Naive thymus-derived CD4-positive, alpha-beta T cell (primary cell): ENCODE measurements around the gene CYP2J2. TPM values are rescaled to one million over a fixed set of nuclear protein-coding genes. Genes with fewer than 3 reads are reported as not detected.
A peak's percentile ranks its signal among the peaks of the same experiment; 100 is the strongest.

Experiments
- ATAC-seq: fragments of 150-1000 bp; cut with Tn5 transposase; 2 replicates; pipeline ENCODE4 v1.10.0; 2021; ENCODE audit warnings: mild to moderate bottlenecking, moderate library complexity
- CTCF ChIA-PET: fragments of 350-600 bp; sonication (Branson Sonifier 250); formaldehyde crosslinking; loops from one replicate; lab custom pipeline; 2021; ENCODE audit warnings: antibody characterized with exemption; lab: Charles Lee
- POLR2A ChIA-PET: fragments of 350-600 bp; sonication (Branson Sonifier 250); formaldehyde crosslinking; loops from one replicate; lab custom pipeline; 2021; ENCODE audit warnings: antibody characterized with exemption, inconsistent platforms; lab: Charles Lee
- DNase-seq, 9 donors: peaks; one replicate each; pipeline versions ENCODE4 v3.0.0 to v3.0.0-alpha.2; 2020 to 2022; ENCODE audit warnings: mixed read lengths in 1 of 9
- H3K27ac ChIP-seq: one replicate; pipeline ENCODE4 v1.7.0; 2013; ENCODE audit warnings: mild to moderate bottlenecking, low read depth, low read length, moderate library complexity
- H3K27me3 ChIP-seq, 2 donors: one replicate each; pipeline ENCODE4 v1.7.0; 2013; ENCODE audit warnings: low read length in 2 of 2, mild to moderate bottlenecking in 2 of 2, moderate library complexity in 2 of 2; ENCODE audit not compliant: control insufficient read depth in 2 of 2, insufficient read depth in 2 of 2
- H3K36me3 ChIP-seq, 3 experiments: 1 replicate in 2 of 3; 2 replicates in 1 of 3; pipeline ENCODE4 v1.7.0; 2013; ENCODE audit warnings: low read length in 3 of 3, mild to moderate bottlenecking in 3 of 3, moderate library complexity in 1 of 3; ENCODE audit not compliant: insufficient read depth in 3 of 3, control insufficient read depth in 2 of 3
- H3K4me1 ChIP-seq, 2 donors: one replicate each; pipeline ENCODE4 v1.7.0; 2013; ENCODE audit warnings: low read length in 2 of 2, mild to moderate bottlenecking in 2 of 2, moderate library complexity in 1 of 2; ENCODE audit not compliant: control insufficient read depth in 2 of 2, insufficient read depth in 2 of 2
- H3K4me3 ChIP-seq: 2 replicates; pipeline ENCODE4 v1.7.0; 2013; ENCODE audit warnings: mild to moderate bottlenecking, low read length
- H3K9me3 ChIP-seq, 3 experiments: 1 replicate in 2 of 3; 2 replicates in 1 of 3; pipeline ENCODE4 v1.7.0; 2013; ENCODE audit warnings: low read length in 3 of 3; ENCODE audit not compliant: control insufficient read depth in 2 of 3
- H3K27ac Mint-ChIP-seq, 9 donors: one replicate each; pipeline ENCODE4 v1.8.0; 2020 to 2022; ENCODE audit warnings: mixed read lengths in 9 of 9, mild to moderate bottlenecking in 8 of 9, moderate library complexity in 5 of 9, inconsistent platforms in 2 of 9
- H3K27me3 Mint-ChIP-seq, 5 donors: one replicate each; pipeline ENCODE4 v1.8.0; 2021 to 2022; ENCODE audit warnings: mixed read lengths in 5 of 5, mild to moderate bottlenecking in 1 of 5
- H3K36me3 Mint-ChIP-seq, 5 donors: one replicate each; pipeline ENCODE4 v1.8.0; 2020 to 2022; ENCODE audit warnings: mixed read lengths in 5 of 5, mild to moderate bottlenecking in 3 of 5, inconsistent platforms in 1 of 5
- H3K4me1 Mint-ChIP-seq, 7 donors: one replicate each; pipeline ENCODE4 v1.8.0; 2020 to 2022; ENCODE audit warnings: mixed read lengths in 7 of 7, mild to moderate bottlenecking in 3 of 7, inconsistent platforms in 1 of 7
- H3K4me3 Mint-ChIP-seq, 10 donors: one replicate each; pipeline ENCODE4 v1.8.0; 2020 to 2022; ENCODE audit warnings: mild to moderate bottlenecking in 10 of 10, mixed read lengths in 10 of 10, moderate library complexity in 6 of 10, inconsistent platforms in 2 of 10
- H3K9me3 Mint-ChIP-seq, 11 donors: one replicate each; pipeline ENCODE4 v1.8.0; 2020 to 2022; ENCODE audit warnings: mixed read lengths in 11 of 11, mild to moderate bottlenecking in 4 of 11, inconsistent platforms in 1 of 11, moderate library complexity in 1 of 11
- intact Hi-C, 2 donors: fragments of 100-400 bp; cut with micrococcal nuclease; formaldehyde crosslinking; loops; one replicate each; pipeline ENCODE4 v1.15.1; 2023
- polyA plus RNA-seq, 2 donors: library from polyadenylated mRNA; unstranded; fragments of 300-500 nt; fragmentation: Illumina TruSeq; gene quantifications; one replicate each; pipeline ENCODE4 v1.2.3, GENCODE V29; 2021
- total RNA-seq, 6 experiments: library from RNA in 5 of 6; stranded (reverse) in 5 of 6; gene quantifications; 1 replicate in 5 of 6; 2 replicates in 1 of 6; pipeline ENCODE4 v1.2.3 and lab custom pipeline; 2021 to 2026

The CYP2J2 gene
- total and polyA plus RNA-seq, 7 experiments from 2014 or later: 0.93 to 4.0 (median 1.1) TPM

DNA sequence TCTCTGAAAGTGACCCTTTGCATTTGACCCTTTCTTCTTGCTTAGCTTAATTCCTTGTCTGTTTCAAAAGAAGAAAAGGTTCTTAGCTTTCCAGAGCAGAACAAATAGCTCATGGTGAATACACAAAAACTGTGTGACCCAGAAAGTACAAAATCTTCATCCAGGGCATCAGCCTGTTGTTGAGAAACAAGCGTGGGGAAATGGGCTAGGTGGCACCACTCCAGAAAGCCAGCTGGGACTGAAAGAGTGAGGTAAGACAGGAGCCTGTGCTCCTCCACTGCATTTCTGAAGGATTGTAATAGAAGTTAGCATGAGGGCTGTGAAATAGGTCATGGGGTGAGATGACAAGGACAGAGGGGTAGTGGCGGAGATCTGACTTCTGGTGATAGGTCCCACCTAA lies 45.8 kb downstream of the CYP2J2 start:
- H3K36me3 ChIP-seq: no peaks in the 10 kb centered on the region
- no peak for ATAC-seq

DNA sequence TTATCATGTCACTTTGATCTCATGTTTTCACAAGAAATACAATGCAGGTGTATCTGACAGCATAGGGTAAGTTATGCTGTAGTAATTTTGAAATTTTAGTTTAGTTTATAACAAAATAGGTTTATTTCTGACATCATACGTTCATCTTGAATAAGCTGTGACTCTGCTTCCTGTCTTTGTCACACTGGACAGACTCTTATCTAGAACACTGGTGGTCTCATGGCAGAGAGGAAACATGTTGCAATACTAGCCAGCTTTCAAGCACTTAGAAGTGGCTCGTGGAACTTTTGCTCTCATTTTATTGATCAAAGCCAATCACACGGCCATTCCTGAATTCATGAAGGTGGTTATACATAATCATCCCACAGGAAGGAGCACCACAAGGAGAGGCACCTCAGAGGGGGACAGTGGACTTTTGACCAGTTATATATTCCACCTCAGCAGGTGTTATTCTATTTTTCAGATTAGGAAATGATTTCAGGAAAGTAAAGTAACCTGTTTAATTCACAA lies 46.5 kb downstream of the CYP2J2 start:
- ChIA-PET POLR2A (no interaction called here), CTCF (interaction anchor here (0.7 to 3.2 kb wide), 3 partner anchors 67 to 70 kb away, joined by 3 to 29 read pairs (median 14); no protein-coding TSS in a partner anchor)
- DNase-seq (no peak), ATAC-seq (no peak)
- H3K9me3 Mint-ChIP-seq: peaks cover 0 to 29% (median 9%) of the 10 kb centered on the region in 11 donors
- H3K36me3 ChIP-seq: no peaks in the 10 kb centered on the region
- no peaks in the 10 kb centered on the region for H3K4me1 ChIP-seq
- no peak overlapping the region for H3K4me3 Mint-ChIP-seq
- peaks cover 0 to 3% (median 0%) of the 10 kb centered on the region in 5 donors for H3K27me3 Mint-ChIP-seq
- H3K27me3 ChIP-seq: no peaks in the 10 kb centered on the region
- H3K4me3 ChIP-seq: no peak overlapping the region
- H3K4me1 Mint-ChIP-seq: peaks cover 0 to 1% (median 0%) of the 10 kb centered on the region in 7 donors
- intact Hi-C loops: loop anchor here (1.0 kb wide), 1 partner anchor 67 kb away; no protein-coding TSS in a partner anchor
- peaks cover 0 to 20% (median 0%) of the 10 kb centered on the region in 3 experiments for H3K9me3 ChIP-seq
- H3K27ac ChIP-seq: no peak overlapping the region
- no peak overlapping the region for H3K27ac Mint-ChIP-seq
- H3K36me3 Mint-ChIP-seq: peaks cover 4 to 32% (median 19%) of the 10 kb centered on the region in 5 donors

More for the DNA sequence above, 45.8 kb downstream of the CYP2J2 start:
- H3K27ac ChIP-seq: no peak overlapping the region
- H3K36me3 Mint-ChIP-seq: peaks cover 4 to 27% (median 16%) of the 10 kb centered on the region in 5 donors
- intact Hi-C loops: no loop called here
- ChIA-PET CTCF (interaction anchor here (0.7 to 3.2 kb wide), 2 partner anchors 66 to 69 kb away, joined by 3 to 29 read pairs; no protein-coding TSS in a partner anchor), POLR2A (no interaction called here)
- H3K4me3 ChIP-seq: no peak overlapping the region
- H3K4me3 Mint-ChIP-seq: no peak overlapping the region
- H3K27me3 Mint-ChIP-seq: peaks cover 0 to 3% (median 0%) of the 10 kb centered on the region in 5 donors
- H3K27ac Mint-ChIP-seq: no peak overlapping the region
- no peaks in the 10 kb centered on the region for H3K27me3 ChIP-seq
- peaks cover 0 to 25% (median 9%) of the 10 kb centered on the region in 11 donors for H3K9me3 Mint-ChIP-seq
- DNase-seq: no peak
- H3K4me1 Mint-ChIP-seq: peaks cover 0 to 1% (median 0%) of the 10 kb centered on the region in 7 donors
- peaks cover 0 to 19% (median 0%) of the 10 kb centered on the region in 3 experiments for H3K9me3 ChIP-seq
- H3K4me1 ChIP-seq: no peaks in the 10 kb centered on the region

DNA sequence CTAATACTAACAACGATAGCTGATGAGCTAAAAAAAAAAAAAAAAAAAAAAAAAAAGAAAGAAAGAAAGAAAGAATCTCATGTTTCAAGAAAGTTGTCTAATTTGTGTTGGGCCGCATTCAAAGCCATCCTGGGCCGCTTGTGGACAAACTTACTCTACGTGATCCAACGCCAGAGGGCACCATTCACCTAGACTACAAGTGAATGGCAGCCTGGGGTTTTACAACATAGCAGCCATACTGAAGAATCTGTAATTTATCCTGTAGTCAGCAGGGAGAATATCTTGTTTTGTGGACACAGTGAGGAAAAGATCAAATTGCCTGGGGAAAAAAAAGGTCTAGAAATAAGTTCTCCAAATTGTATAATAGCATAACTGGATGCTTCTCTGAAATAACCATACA lies 47.0 kb downstream of the CYP2J2 start:
- Histone ChIP-seq H3K4me3 (no peak overlapping the region), H3K27me3 (no peaks in the 10 kb centered on the region), H3K27ac (no peak overlapping the region), H3K36me3 (peaks cover 0 to 3% (median 0%) of the 10 kb centered on the region in 3 experiments), H3K4me1 (no peaks in the 10 kb centered on the region), H3K9me3 (peaks cover 0 to 20% (median 0%) of the 10 kb centered on the region in 3 experiments)
- Mint-ChIP-seq H3K4me3 (no peak overlapping the region), H3K4me1 (peaks cover 0 to 1% (median 0%) of the 10 kb centered on the region in 7 donors), H3K36me3 (peaks cover 4 to 36% (median 24%) of the 10 kb centered on the region in 5 donors), H3K9me3 (peaks cover 0 to 33% (median 9%) of the 10 kb centered on the region in 11 donors), H3K27ac (peak overlapping the region in 2 of 9 donors; percentile 37 to 46), H3K27me3 (peaks cover 0 to 3% (median 0%) of the 10 kb centered on the region in 5 donors)
- intact Hi-C loops: loop anchor here (1.0 kb wide), 1 partner anchor 68 kb away; no protein-coding TSS in a partner anchor
- ChIA-PET CTCF (interaction anchor here (2.3 to 3.2 kb wide), 2 partner anchors 67 to 71 kb away, joined by 14 to 29 read pairs; no protein-coding TSS in a partner anchor), POLR2A (no interaction called here)
- ATAC-seq: peak; percentile 70
- DNase-seq: peak in 8 of 9 donors; percentile 21 to 61 (median 46)

DNA sequence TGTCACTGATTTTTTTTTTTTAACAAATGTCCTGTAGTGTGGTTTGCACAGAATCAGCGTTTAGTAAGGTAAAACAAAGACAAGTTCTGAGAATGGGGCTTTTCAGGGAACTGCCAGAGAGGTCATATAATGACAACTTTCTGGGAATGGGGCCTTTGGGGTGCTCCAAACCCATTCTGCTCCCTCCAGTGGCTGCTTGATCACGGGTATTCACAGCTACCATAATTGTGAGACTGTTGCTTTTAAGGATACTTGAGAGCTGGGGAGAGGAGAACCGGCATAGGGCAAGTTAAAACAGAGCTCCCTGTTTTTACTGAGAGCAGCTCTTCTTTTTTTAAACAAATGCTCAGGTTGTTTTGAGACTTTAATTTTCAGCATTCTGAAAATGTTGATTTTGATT lies 48.2 kb downstream of the CYP2J2 start:
- Histone ChIP-seq H3K36me3 (peaks cover 0 to 7% (median 0%) of the 10 kb centered on the region in 3 experiments), H3K4me3 (no peak overlapping the region), H3K4me1 (no peaks in the 10 kb centered on the region), H3K27ac (no peak overlapping the region), H3K9me3 (peaks cover 0 to 20% (median 0%) of the 10 kb centered on the region in 3 experiments), H3K27me3 (no peaks in the 10 kb centered on the region)
- Mint-ChIP-seq H3K4me1 (peaks cover 0 to 1% (median 0%) of the 10 kb centered on the region in 7 donors), H3K4me3 (no peak overlapping the region), H3K36me3 (peaks cover 4 to 42% (median 30%) of the 10 kb centered on the region in 5 donors), H3K27me3 (peaks cover 0 to 3% (median 0%) of the 10 kb centered on the region in 5 donors), H3K27ac (no peak overlapping the region), H3K9me3 (peaks cover 0 to 33% (median 9%) of the 10 kb centered on the region in 11 donors)
- DNase-seq: no peak
- ATAC-seq: no peak
- intact Hi-C loops: no loop called here
- ChIA-PET POLR2A (no interaction called here), CTCF (interaction anchor here (0.6 to 3.2 kb wide), 3 partner anchors 15 to 72 kb away, joined by 3 to 29 read pairs (median 14); no protein-coding TSS in a partner anchor)

- Histone ChIP-seq H3K36me3 (peaks cover 0 to 15% (median 0%) of the 10 kb centered on the region in 3 experiments), H3K27ac (no peak overlapping the region), H3K27me3 (no peaks in the 10 kb centered on the region), H3K4me3 (no peak overlapping the region), H3K4me1 (no peaks in the 10 kb centered on the region), H3K9me3 (peaks cover 0 to 20% (median 0%) of the 10 kb centered on the region in 3 experiments)
- peaks cover 0 to 33% (median 7%) of the 10 kb centered on the region in 11 donors for H3K9me3 Mint-ChIP-seq
- ChIA-PET POLR2A (no interaction called here), CTCF (interaction anchor here (1.2 kb wide), 1 partner anchor 70 kb away, joined by 7 read pairs; no protein-coding TSS in a partner anchor)
- H3K4me1 Mint-ChIP-seq: no peaks in the 10 kb centered on the region
- peaks cover 4 to 44% (median 38%) of the 10 kb centered on the region in 5 donors for H3K36me3 Mint-ChIP-seq
- no peaks in the 10 kb centered on the region for H3K27me3 Mint-ChIP-seq
- intact Hi-C loops: no loop called here
- no peak overlapping the region for H3K4me3 Mint-ChIP-seq
- DNase-seq (no peak), ATAC-seq (no peak)
- H3K27ac Mint-ChIP-seq: no peak overlapping the region
These were observed 49.4 kb downstream of the CYP2J2 start for GRCh38 chr1:59877108-59877682.

GRCh38 chr1:59871746-59872145 lies 54.8 kb downstream of the CYP2J2 start:
- H3K9me3 Mint-ChIP-seq: peaks cover 0 to 18% (median 0%) of the 10 kb centered on the region in 11 donors
- H3K36me3 ChIP-seq: peaks cover 5 to 41% (median 7%) of the 10 kb centered on the region in 3 experiments
- H3K4me1 ChIP-seq: no peaks in the 10 kb centered on the region
- peaks cover 0 to 67% (median 44%) of the 10 kb centered on the region in 5 donors for H3K36me3 Mint-ChIP-seq
- H3K27me3 ChIP-seq: no peaks in the 10 kb centered on the region
- H3K4me1 Mint-ChIP-seq: no peaks in the 10 kb centered on the region
- no peak overlapping the region for H3K4me3 ChIP-seq
- DNase-seq (no peak), ATAC-seq (no peak)
- intact Hi-C loops: no loop called here
- H3K9me3 ChIP-seq: peaks cover 0 to 9% (median 0%) of the 10 kb centered on the region in 3 experiments
- H3K27me3 Mint-ChIP-seq: no peaks in the 10 kb centered on the region
- ChIA-PET CTCF (no interaction called here), POLR2A (no interaction called here)
- no peak overlapping the region for H3K27ac ChIP-seq
- H3K4me3 Mint-ChIP-seq: no peak overlapping the region
- H3K27ac Mint-ChIP-seq: peak overlapping the region in 1 of 9 donors; percentile 5
